Measurements from ENCODE around the gene ABR. TPM values are rescaled to one million over a fixed set of nuclear protein-coding genes. Genes with fewer than 3 reads are reported as not detected.
A peak's percentile ranks its signal among the peaks of the same experiment; 100 is the strongest.

The ABR gene
- total and polyA plus RNA-seq, 10 donors: 18.5 to 183 (median 121) TPM

DNA sequence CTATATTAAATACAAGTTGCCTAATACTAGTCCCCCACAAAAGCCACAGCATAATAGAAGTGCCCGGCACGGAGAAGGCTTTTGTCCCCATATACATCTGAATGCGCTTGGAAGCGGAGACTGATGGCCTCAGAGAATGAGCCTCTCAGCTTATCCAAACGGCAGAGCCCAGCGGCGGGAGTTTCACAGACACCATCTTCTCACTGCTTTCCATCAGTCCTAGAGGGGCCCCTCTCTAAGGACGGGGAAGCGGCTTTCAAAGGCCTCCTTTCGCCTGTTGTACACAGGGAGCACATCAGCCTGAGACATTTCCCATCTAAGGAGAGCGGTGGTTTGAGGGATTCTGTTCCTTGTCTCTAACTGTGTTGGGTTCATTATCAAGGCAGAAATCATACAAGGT lies 217.1 kb downstream of the ABR start:
- Histone ChIP-seq H3K9me3 (no peaks in the 10 kb centered on the region), H3K4me1 (no peaks in the 10 kb centered on the region), H3K4me3 (no peak overlapping the region), H3K36me3 (no peaks in the 10 kb centered on the region), H3K27me3 (replicated peaks in 1 of 7) (peaks cover 0 to 11% (median 0%) of the 10 kb centered on the region in 7 donors), H3K27ac (no peak overlapping the region)
- intact Hi-C loops (cut with DNase I; ENCODE audit: low total_unique reads): no loop called here
- DNase-seq: no peak
- 71 to 85% (median 79%) methylated on average over 11 of the region's 11 CpGs for WGBS, 5 donors
- TF ChIP-seq POLR2A (IDR thresholded peaks at IDR 0.05): no peak
- TF ChIP-seq, protein P1, sequence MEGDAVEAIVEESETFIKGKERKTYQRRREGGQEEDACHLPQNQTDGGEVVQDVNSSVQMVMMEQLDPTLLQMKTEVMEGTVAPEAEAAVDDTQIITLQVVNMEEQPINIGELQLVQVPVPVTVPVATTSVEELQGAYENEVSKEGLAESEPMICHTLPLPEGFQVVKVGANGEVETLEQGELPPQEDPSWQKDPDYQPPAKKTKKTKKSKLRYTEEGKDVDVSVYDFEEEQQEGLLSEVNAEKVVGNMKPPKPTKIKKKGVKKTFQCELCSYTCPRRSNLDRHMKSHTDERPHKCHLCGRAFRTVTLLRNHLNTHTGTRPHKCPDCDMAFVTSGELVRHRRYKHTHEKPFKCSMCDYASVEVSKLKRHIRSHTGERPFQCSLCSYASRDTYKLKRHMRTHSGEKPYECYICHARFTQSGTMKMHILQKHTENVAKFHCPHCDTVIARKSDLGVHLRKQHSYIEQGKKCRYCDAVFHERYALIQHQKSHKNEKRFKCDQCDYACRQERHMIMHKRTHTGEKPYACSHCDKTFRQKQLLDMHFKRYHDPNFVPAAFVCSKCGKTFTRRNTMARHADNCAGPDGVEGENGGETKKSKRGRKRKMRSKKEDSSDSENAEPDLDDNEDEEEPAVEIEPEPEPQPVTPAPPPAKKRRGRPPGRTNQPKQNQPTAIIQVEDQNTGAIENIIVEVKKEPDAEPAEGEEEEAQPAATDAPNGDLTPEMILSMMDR (IDR thresholded peaks at IDR 0.05 in 8 of 11, conservative IDR thresholded peaks at IDR 0.05 in 3 of 11): no peak
- no peak for TF ChIP-seq POLR2AphosphoS5 (IDR thresholded peaks at IDR 0.05)

DNA sequence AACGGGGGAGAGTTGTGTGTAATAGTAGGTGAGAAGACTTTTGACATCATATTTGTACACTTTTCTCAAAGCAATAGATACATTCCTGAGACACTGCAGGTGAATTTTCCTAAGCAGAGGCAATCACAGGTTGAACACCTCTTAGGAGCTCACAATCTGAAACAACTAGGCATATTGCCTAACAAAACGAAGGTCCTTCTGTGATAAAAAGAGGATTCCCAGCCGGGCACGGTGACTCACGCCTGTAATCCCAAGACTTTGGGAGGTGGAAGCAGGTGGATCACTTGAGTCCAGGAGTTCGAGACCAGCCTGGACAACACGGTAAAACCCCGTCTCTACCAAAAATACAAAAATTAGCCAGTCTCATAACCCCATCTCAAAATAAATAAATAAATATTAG lies 217.6 kb downstream of the ABR start:
- peaks cover 0 to 6% (median 0%) of the 10 kb centered on the region in 7 donors for H3K27me3 ChIP-seq (replicated peaks in 1 of 7)
- no peaks in the 10 kb centered on the region for H3K36me3 ChIP-seq
- WGBS, 5 donors: 88 to 94% (median 90%) methylated on average over 8 of the region's 8 CpGs
- H3K27ac ChIP-seq: no peak overlapping the region
- H3K4me3 ChIP-seq: no peak overlapping the region
- intact Hi-C loops (cut with DNase I; ENCODE audit: low total_unique reads): no loop called here
- no peaks in the 10 kb centered on the region for H3K4me1 ChIP-seq
- no peak for DNase-seq
- no peak for TF ChIP-seq POLR2A (IDR thresholded peaks at IDR 0.05)
- no peak for TF ChIP-seq POLR2AphosphoS5 (IDR thresholded peaks at IDR 0.05)
- TF ChIP-seq, protein P1 (IDR thresholded peaks at IDR 0.05 in 8 of 11, conservative IDR thresholded peaks at IDR 0.05 in 3 of 11): no peak
- H3K9me3 ChIP-seq: no peaks in the 10 kb centered on the region

DNA sequence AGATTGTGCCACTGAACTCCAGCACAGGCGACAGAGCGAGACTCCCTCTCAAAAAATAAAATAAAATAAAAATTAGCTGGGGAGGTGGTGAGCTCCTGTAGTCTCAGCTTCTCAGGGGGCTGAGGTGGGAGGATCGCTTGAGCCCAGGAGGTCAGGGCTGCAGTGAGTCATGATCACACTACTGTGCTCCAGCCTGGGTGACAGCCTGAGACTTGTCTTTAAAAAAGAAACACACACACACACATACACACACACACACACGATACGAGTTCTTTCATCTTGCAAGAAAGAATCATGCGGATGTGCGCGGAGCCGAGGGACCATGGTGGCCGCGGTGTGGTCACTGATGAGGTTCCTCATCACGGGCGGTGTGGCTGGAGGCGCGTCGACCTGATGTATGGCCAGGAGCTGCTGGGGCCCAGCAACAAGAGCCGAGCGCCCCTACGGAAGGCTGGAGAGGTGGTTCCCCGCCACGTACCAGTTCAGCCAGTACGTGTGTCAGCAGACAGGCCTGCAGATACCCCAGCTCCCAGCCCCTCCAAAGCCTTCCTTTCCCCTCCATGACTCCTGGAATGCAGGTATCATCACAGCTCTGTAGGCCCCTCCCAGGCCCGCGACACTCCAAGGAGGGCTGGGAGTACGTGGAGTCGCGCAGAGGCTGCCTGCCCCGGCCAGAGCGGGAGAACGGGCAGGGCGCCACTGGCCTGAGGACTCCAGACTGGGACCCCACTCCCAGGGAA lies 220.9 kb downstream of the ABR start:
- TF ChIP-seq POLR2AphosphoS5 (IDR thresholded peaks at IDR 0.05) (no peak), POLR2A (IDR thresholded peaks at IDR 0.05) (no peak)
- TF ChIP-seq, protein P1 (IDR thresholded peaks at IDR 0.05 in 8 of 11, conservative IDR thresholded peaks at IDR 0.05 in 3 of 11): no peak
- H3K36me3 ChIP-seq: no peaks in the 10 kb centered on the region
- H3K4me3 ChIP-seq: no peak overlapping the region
- no peak overlapping the region for H3K27ac ChIP-seq
- H3K9me3 ChIP-seq: no peaks in the 10 kb centered on the region
- WGBS, 5 donors: 85 to 93% (median 91%) methylated on average over 23 to 31 of the region's 31 CpGs
- intact Hi-C loops (cut with DNase I; ENCODE audit: low total_unique reads): no loop called here
- peak; percentile 52 for DNase-seq
- no peaks in the 10 kb centered on the region for H3K27me3 ChIP-seq (replicated peaks in 1 of 7)
- H3K4me1 ChIP-seq: no peaks in the 10 kb centered on the region

DNA sequence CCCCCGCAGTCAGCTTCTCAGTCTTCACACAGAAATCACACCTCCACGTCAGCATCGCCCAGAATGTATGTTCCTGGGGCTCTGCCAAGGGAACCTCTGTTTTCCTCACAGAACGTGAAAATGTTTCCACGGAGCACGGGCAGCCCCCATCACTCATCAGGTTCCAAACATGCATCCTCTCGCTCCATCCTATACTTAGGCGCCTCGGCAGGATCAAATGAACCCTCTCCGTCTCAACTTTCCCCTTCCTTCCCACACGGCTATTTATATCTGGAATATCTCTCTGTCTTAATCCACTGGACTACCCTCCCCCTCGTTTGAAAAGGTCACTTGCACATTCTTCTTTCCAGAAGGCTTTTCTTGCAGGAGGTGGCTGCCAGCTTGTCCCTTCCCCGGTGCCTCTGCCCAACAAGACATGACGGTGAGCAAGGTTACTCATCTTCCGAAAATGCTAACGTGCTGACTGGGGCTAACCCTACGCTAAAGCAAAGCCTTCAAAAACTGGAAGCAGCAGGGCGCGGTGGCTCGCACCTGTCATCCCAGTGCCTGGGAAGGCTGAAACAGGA lies 221.8 kb downstream of the ABR start:
- Histone ChIP-seq H3K27ac (no peak overlapping the region), H3K27me3 (replicated peaks in 1 of 7) (no peaks in the 10 kb centered on the region), H3K4me3 (no peak overlapping the region), H3K9me3 (no peaks in the 10 kb centered on the region), H3K4me1 (no peaks in the 10 kb centered on the region), H3K36me3 (no peaks in the 10 kb centered on the region)
- peak; percentile 40 for DNase-seq
- TF ChIP-seq, protein P1 (IDR thresholded peaks at IDR 0.05 in 8 of 11, conservative IDR thresholded peaks at IDR 0.05 in 3 of 11): no peak
- TF ChIP-seq POLR2AphosphoS5 (IDR thresholded peaks at IDR 0.05): no peak
- TF ChIP-seq POLR2A (IDR thresholded peaks at IDR 0.05): no peak
- intact Hi-C loops (cut with DNase I; ENCODE audit: low total_unique reads): no loop called here
- 81 to 87% (median 84%) methylated on average over 20 of the region's 20 CpGs for WGBS, 5 donors

Data from spleen (tissue), 11 donors.